Fibroblast of lung (primary cell): ENCODE data around the gene NLRP3. TPM values are rescaled to one million over a fixed set of nuclear protein-coding genes. Genes with fewer than 3 reads are reported as not detected.

ENCODE experiments used
- DNase-seq, 2 donors: peaks; one replicate each; pipeline versions ENCODE4 v3.0.0 to v3.0.0-alpha.2; 2010; ENCODE audit warnings: low read depth in 2 of 2
- H2AFZ ChIP-seq: 2 replicates; pipeline ENCODE4 v1.5.1; 2012; ENCODE audit warnings: low read length, control low read depth, inconsistent platforms
- H3K27ac ChIP-seq: 2 replicates; pipeline ENCODE4 v1.5.1; 2011; ENCODE audit warnings: low read length, control low read depth; ENCODE audit not compliant: insufficient read depth
- H3K27me3 ChIP-seq: 2 replicates; pipeline ENCODE4 v1.5.1; 2011; ENCODE audit warnings: mild to moderate bottlenecking, low read length; ENCODE audit not compliant: control insufficient read depth, insufficient read depth
- H3K36me3 ChIP-seq: 2 replicates; pipeline ENCODE4 v1.5.1; 2011; ENCODE audit warnings: low read length; ENCODE audit not compliant: control insufficient read depth, insufficient read depth
- H3K4me1 ChIP-seq: 2 replicates; pipeline ENCODE4 v1.5.1; 2011; ENCODE audit warnings: low read length; ENCODE audit not compliant: control insufficient read depth, insufficient read depth; ENCODE audit errors: extremely low read depth
- H3K4me2 ChIP-seq: 2 replicates; pipeline ENCODE4 v1.5.1; 2011; ENCODE audit warnings: low read length, control low read depth; ENCODE audit not compliant: insufficient read depth; ENCODE audit errors: extremely low read depth
- H3K4me3 ChIP-seq, 4 experiments: fragments of 200-600 bp in 1 of 4; sonication (generic) in 1 of 4; replicated peaks in 1 of 4; 2 replicates each; pipeline ENCODE4 v1.5.1; 2011 to 2016; ENCODE audit warnings: low read length in 4 of 4, low read depth in 3 of 4, mild to moderate bottlenecking in 3 of 4, control low read depth in 2 of 4, inconsistent platforms in 1 of 4, mixed read lengths in 1 of 4; ENCODE audit not compliant: insufficient read depth in 1 of 4; ENCODE audit errors: control extremely low read depth in 1 of 4
- H3K79me2 ChIP-seq: 2 replicates; pipeline ENCODE4 v1.5.1; 2012; ENCODE audit warnings: mild to moderate bottlenecking, low read length, inconsistent platforms; ENCODE audit not compliant: control insufficient read depth, insufficient read depth
- H3K9ac ChIP-seq: 2 replicates; pipeline ENCODE4 v1.5.1; 2011; ENCODE audit warnings: mild to moderate bottlenecking, low read length, control low read depth; ENCODE audit not compliant: insufficient read depth
- H3K9me3 ChIP-seq: 2 replicates; pipeline ENCODE4 v1.5.1; 2012; ENCODE audit warnings: low read depth, low read length; ENCODE audit not compliant: control insufficient read depth, insufficient read depth
- H4K20me1 ChIP-seq: 2 replicates; pipeline ENCODE4 v1.5.1; 2011; ENCODE audit warnings: low read length; ENCODE audit not compliant: control insufficient read depth, insufficient read depth; ENCODE audit errors: extremely low read depth
- CTCF ChIP-seq, 2 donors: IDR thresholded peaks in 1 of 2; conservative IDR thresholded peaks in 1 of 2; 1 replicate in 1 of 2; 2 replicates in 1 of 2; pipeline ENCODE4 v1.5.1; 2011 to 2012; ENCODE audit warnings: low read length in 2 of 2, control low read depth in 1 of 2, inconsistent platforms in 1 of 2, low read depth in 1 of 2, mild to moderate bottlenecking in 1 of 2
- EZH2 ChIP-seq: IDR thresholded peaks from 2 replicates; pipeline ENCODE4 v1.5.1; 2012; ENCODE audit warnings: low read length, control low read depth, mild to moderate bottlenecking; ENCODE audit errors: missing control alignments
- polyA plus RNA-seq, 2 donors: library from polyadenylated mRNA; depleted of rRNA in 1 of 2; stranded (reverse) in 1 of 2; unstranded in 1 of 2; fragments of >200 nt; gene quantifications; 2 replicates each; pipeline ENCODE4 v1.2.1, GENCODE V29; 2011 to 2012; ENCODE audit warnings: missing spikeins in 1 of 2
- total RNA-seq: library from RNA; depleted of rRNA; stranded (reverse); fragments of >200 nt; gene quantifications from 2 replicates; pipeline ENCODE4 v1.2.1, GENCODE V29; 2014

Gene NLRP3
- total and polyA plus RNA-seq, 2 donors (not counting 1 experiment from before 2014, with no cell fraction given), result under 0.01 to 0.07 TPM

GRCh38 chr1:247459507-247459906 is 43.5 kb downstream of the NLRP3 start:
- Histone ChIP-seq H3K4me1 (no peaks in the 10 kb centered on the region), H3K36me3 (no peaks in the 10 kb centered on the region), H2AFZ (no peak overlapping the region), H3K4me3 (no peak overlapping the region), H3K27me3 (no peaks in the 10 kb centered on the region), H3K4me2 (no peak overlapping the region), H3K79me2 (no peaks in the 10 kb centered on the region), H3K9ac (no peak overlapping the region), H3K27ac (no peak overlapping the region), H3K9me3 (no peaks in the 10 kb centered on the region), H4K20me1 (no peaks in the 10 kb centered on the region)
- TF ChIP-seq EZH2 (no peak), CTCF (conservative IDR thresholded peaks at IDR 0.05 in 1 of 2, IDR thresholded peaks at IDR 0.05 in 1 of 2; ENCODE audit: low read depth in 1 of 2, low read length in 2 of 2) (no peak)
- DNase-seq, result no peak

- DNase-seq, result no peak
- Histone ChIP-seq H3K4me3 (no peak overlapping the region), H3K4me2 (no peak overlapping the region), H3K9me3 (no peaks in the 10 kb centered on the region), H3K9ac (no peak overlapping the region), H3K36me3 (no peaks in the 10 kb centered on the region), H3K79me2 (no peaks in the 10 kb centered on the region), H3K27me3 (no peaks in the 10 kb centered on the region), H3K4me1 (no peaks in the 10 kb centered on the region), H3K27ac (no peak overlapping the region), H2AFZ (no peak overlapping the region), H4K20me1 (no peaks in the 10 kb centered on the region)
- TF ChIP-seq CTCF (conservative IDR thresholded peaks at IDR 0.05 in 1 of 2, IDR thresholded peaks at IDR 0.05 in 1 of 2; ENCODE audit: low read depth in 1 of 2, low read length in 2 of 2) (no peak), EZH2 (no peak)
Observed at GRCh38 chr1:247465796-247466195, 49.8 kb downstream of the NLRP3 start.

GRCh38 chr1:247467129-247467528 is 51.2 kb downstream of the NLRP3 start:
- no peaks in the 10 kb centered on the region for H3K36me3 ChIP-seq
- H3K27ac ChIP-seq, result no peak overlapping the region
- no peaks in the 10 kb centered on the region for H3K79me2 ChIP-seq
- no peak overlapping the region for H3K4me3 ChIP-seq
- no peak for DNase-seq
- no peaks in the 10 kb centered on the region for H4K20me1 ChIP-seq
- H3K27me3 ChIP-seq, result no peaks in the 10 kb centered on the region
- H2AFZ ChIP-seq, result no peak overlapping the region
- no peak overlapping the region for H3K9ac ChIP-seq
- H3K9me3 ChIP-seq, result no peaks in the 10 kb centered on the region
- no peaks in the 10 kb centered on the region for H3K4me1 ChIP-seq
- no peak for TF ChIP-seq CTCF (conservative IDR thresholded peaks at IDR 0.05 in 1 of 2, IDR thresholded peaks at IDR 0.05 in 1 of 2; ENCODE audit: low read depth in 1 of 2, low read length in 2 of 2)
- TF ChIP-seq EZH2, result no peak
- H3K4me2 ChIP-seq, result no peak overlapping the region
